Natural killer cell (primary cell): ENCODE results near the gene PHACTR3. TPM values are rescaled to one million over a fixed set of nuclear protein-coding genes. Genes with fewer than 3 reads are reported as not detected.

Experiments
- ATAC-seq, 3 donors: fragments of 150-1000 bp in 2 of 3; fragments of 200-7000 bp in 1 of 3; cut with Tn5 transposase; 1 replicate in 1 of 3; 2 replicates in 2 of 3; pipeline ENCODE4 v1.10.0; 2021; ENCODE audit warnings: mild to moderate bottlenecking in 2 of 3, moderate library complexity in 2 of 3
- DNase-seq, 2 donors: peaks; one replicate each; pipeline versions ENCODE4 v3.0.0 to v3.0.0-alpha.2; 2013 to 2021; ENCODE audit warnings: mixed read lengths in 1 of 2
- H3K27ac ChIP-seq: one replicate; pipeline ENCODE4 v1.5.1; 2013; ENCODE audit warnings: mild to moderate bottlenecking, low read length
- H3K27me3 ChIP-seq: one replicate; pipeline ENCODE4 v1.6.1; 2013; ENCODE audit warnings: low read length; ENCODE audit not compliant: control insufficient read depth, insufficient read depth
- H3K36me3 ChIP-seq: one replicate; pipeline ENCODE4 v1.6.1; 2013; ENCODE audit warnings: low read length; ENCODE audit not compliant: control insufficient read depth, insufficient read depth
- H3K4me1 ChIP-seq: one replicate; pipeline ENCODE4 v1.6.1; 2013; ENCODE audit warnings: low read length; ENCODE audit not compliant: control insufficient read depth, insufficient read depth
- H3K4me3 ChIP-seq: one replicate; pipeline ENCODE4 v1.5.1; 2013; ENCODE audit warnings: low read length
- H3K9me3 ChIP-seq: one replicate; pipeline ENCODE4 v1.6.1; 2013; ENCODE audit warnings: low read length; ENCODE audit not compliant: control insufficient read depth, insufficient read depth
- H3K27ac Mint-ChIP-seq, 2 donors: one replicate each; pipeline ENCODE4 v1.8.0; 2022; ENCODE audit warnings: mild to moderate bottlenecking in 2 of 2, mixed read lengths in 2 of 2, moderate library complexity in 1 of 2
- H3K27me3 Mint-ChIP-seq, 2 donors: one replicate each; pipeline ENCODE4 v1.8.0; 2022; ENCODE audit warnings: low read depth in 2 of 2, mixed read lengths in 2 of 2
- H3K36me3 Mint-ChIP-seq: one replicate; pipeline ENCODE4 v1.8.0; 2022; ENCODE audit warnings: mixed read lengths
- H3K4me1 Mint-ChIP-seq, 2 donors: one replicate each; pipeline ENCODE4 v1.8.0; 2022; ENCODE audit warnings: mixed read lengths in 2 of 2
- H3K4me3 Mint-ChIP-seq: one replicate; pipeline ENCODE4 v1.8.0; 2022; ENCODE audit warnings: mild to moderate bottlenecking, moderate library complexity, mixed read lengths
- H3K9me3 Mint-ChIP-seq, 2 donors: one replicate each; pipeline ENCODE4 v1.8.0; 2022; ENCODE audit warnings: mixed read lengths in 2 of 2
- CTCF ChIP-seq: fragments of 200-600 bp; IDR thresholded peaks from one replicate; pipeline ENCODE4 v1.8.0; 2022; ENCODE audit warnings: antibody characterized with exemption
- WGBS: methylation state at CpG from one replicate; pipeline ENCODE4 v1.1.7; 2013; ENCODE audit warnings: missing lambda C conversion rate; ENCODE audit not compliant: insufficient coverage; 5-methylcytosine and 5-hydroxymethylcytosine counted together
- intact Hi-C: fragments of 100-400 bp; cut with micrococcal nuclease; formaldehyde crosslinking; loops from one replicate; pipeline ENCODE4 v1.14.2; 2022
- total RNA-seq, 4 donors: library from RNA; stranded (reverse); fragments of 120-200 nt in 1 of 4; gene quantifications; one replicate each; pipeline versions ENCODE4 v1.2.3 to v1.2.4, GENCODE V29; 2013 to 2022

PHACTR3 gene
- total RNA-seq, 3 donors from 2014 or later (not counting 1 experiment from before 2014, with no cell fraction given), result not detected

- no peaks in the 10 kb centered on the region for H3K27me3 ChIP-seq
- WGBS, result 81% methylated on average over 2 of the region's 2 CpGs
- no peak overlapping the region for H3K27ac ChIP-seq
Observed at GRCh38 chr20:59835057-59835447, 230.7 kb downstream of the PHACTR3 start.

DNA sequence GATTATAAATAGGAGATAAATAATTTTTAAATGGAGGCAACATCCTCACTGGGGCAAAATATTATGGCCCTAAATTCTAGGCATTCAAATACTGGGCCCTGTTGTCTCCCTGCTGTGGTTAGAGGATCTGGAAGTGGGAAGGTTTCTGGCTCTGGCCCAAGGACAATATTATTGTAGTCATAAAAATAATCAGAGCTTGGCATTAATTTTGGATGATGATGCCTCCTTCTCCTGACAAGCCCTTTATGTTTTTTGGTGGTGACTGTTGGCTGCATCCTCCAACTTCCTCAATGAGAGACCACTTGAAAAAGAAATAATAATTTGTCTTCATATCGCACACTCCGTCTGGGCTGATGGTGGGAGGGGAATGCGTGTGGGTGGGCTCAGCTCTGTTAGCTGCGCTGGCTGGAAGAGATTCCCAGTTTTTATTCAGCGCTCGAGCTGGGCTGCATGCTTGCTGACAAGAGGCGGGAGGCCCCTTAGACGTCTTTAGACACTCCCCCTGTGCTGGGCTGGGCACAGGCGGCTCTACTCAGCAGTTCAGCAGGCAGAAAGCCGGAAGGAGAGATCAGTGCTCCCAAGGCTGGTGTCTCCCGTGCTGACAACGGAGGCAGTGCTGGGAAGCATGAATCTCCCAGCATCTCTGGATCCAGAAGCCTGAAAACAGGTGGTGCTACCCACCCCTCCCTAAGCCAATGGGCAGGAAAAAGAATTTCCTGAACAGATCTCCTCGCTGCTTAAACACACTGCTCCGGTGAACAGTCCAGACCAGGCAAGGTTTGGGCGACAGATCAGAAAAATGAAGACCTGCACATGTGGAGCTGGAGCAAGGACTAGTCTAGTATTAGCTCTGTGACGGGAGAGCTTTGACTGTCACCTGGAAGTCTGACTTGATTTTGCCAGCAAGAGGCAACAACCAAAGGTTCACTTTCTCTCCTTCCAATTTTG lies 231.4 kb downstream of the PHACTR3 start:
- no peak overlapping the region for H3K27ac ChIP-seq
- Mint-ChIP-seq H3K36me3 (no peaks in the 10 kb centered on the region), H3K4me1 (peaks cover 0 to 5% of the 10 kb centered on the region in 2 donors), H3K27ac (no peak overlapping the region), H3K4me3 (no peak overlapping the region), H3K27me3 (peaks cover 21 to 55% of the 10 kb centered on the region in 2 donors), H3K9me3 (no peaks in the 10 kb centered on the region)
- DNase-seq, result no peak
- intact Hi-C loops, result no loop called here
- TF ChIP-seq CTCF, result no peak
- H3K36me3 ChIP-seq, result no peaks in the 10 kb centered on the region
- H3K9me3 ChIP-seq, result no peaks in the 10 kb centered on the region
- ATAC-seq, result no peak
- 13% methylated on average over 16 of the region's 16 CpGs for WGBS
- H3K27me3 ChIP-seq, result no peaks in the 10 kb centered on the region
- H3K4me3 ChIP-seq, result no peak overlapping the region
- H3K4me1 ChIP-seq, result no peaks in the 10 kb centered on the region

More at GRCh38 chr20:59835057-59835447, 230.7 kb downstream of the PHACTR3 start:
- Histone ChIP-seq H3K4me1 (no peaks in the 10 kb centered on the region), H3K36me3 (no peaks in the 10 kb centered on the region), H3K4me3 (no peak overlapping the region), H3K9me3 (no peaks in the 10 kb centered on the region)
- peaks cover 21 to 51% of the 10 kb centered on the region in 2 donors for H3K27me3 Mint-ChIP-seq
- no peaks in the 10 kb centered on the region for H3K9me3 Mint-ChIP-seq
- intact Hi-C loops, result no loop called here
- H3K4me3 Mint-ChIP-seq, result no peak overlapping the region
- no peaks in the 10 kb centered on the region for H3K36me3 Mint-ChIP-seq
- H3K4me1 Mint-ChIP-seq, result peaks cover 0 to 5% of the 10 kb centered on the region in 2 donors
- no peak overlapping the region for H3K27ac Mint-ChIP-seq
- no peak for TF ChIP-seq CTCF
- DNase-seq, result no peak
- no peak for ATAC-seq

DNA sequence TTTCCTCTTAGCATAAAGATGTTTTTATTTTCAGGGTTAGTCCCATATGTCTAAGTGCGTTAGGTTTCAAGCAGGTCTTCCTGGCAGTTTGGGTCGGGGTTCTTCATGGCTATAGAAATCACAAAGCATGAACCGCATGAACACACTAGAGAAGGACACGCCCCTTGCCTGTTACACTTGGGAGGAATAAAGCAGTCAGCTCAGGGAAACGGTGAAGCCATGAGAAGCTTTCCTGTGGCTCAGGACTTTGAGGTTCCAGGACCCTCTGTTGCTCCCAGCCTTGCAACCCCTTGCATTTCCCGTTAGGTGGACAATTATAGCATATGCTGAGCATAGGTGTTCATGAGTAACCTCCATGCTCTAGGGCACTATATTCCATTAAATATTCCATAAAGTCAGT lies 232.4 kb downstream of the PHACTR3 start:
- Histone ChIP-seq H3K36me3 (no peaks in the 10 kb centered on the region), H3K27ac (no peak overlapping the region), H3K4me1 (no peaks in the 10 kb centered on the region), H3K4me3 (no peak overlapping the region), H3K9me3 (no peaks in the 10 kb centered on the region), H3K27me3 (no peaks in the 10 kb centered on the region)
- DNase-seq (no peak), ATAC-seq (no peak)
- 66% methylated on average over 6 of the region's 6 CpGs for WGBS
- no peaks in the 10 kb centered on the region for H3K9me3 Mint-ChIP-seq
- H3K4me1 Mint-ChIP-seq, result peaks cover 0 to 5% of the 10 kb centered on the region in 2 donors
- peaks cover 21 to 64% of the 10 kb centered on the region in 2 donors for H3K27me3 Mint-ChIP-seq
- no peak overlapping the region for H3K27ac Mint-ChIP-seq
- H3K36me3 Mint-ChIP-seq, result no peaks in the 10 kb centered on the region
- no peak for TF ChIP-seq CTCF
- H3K4me3 Mint-ChIP-seq, result no peak overlapping the region
- intact Hi-C loops, result no loop called here
